K562 (cell line): Measurements from ENCODE around the gene PRDX6. TPM values are rescaled to one million over a fixed set of nuclear protein-coding genes. Genes with fewer than 3 reads are reported as not detected.
A peak's percentile ranks its signal among the peaks of the same experiment; 100 is the strongest.

ENCODE experiments used
- ATAC-seq: fragments of 200-7000 bp; cut with Tn5 transposase; 3 replicates; pipeline ENCODE4 v1.9.1; 2020; ENCODE audit warnings: moderate library complexity
- BruUV-seq: library from RNA; stranded (reverse); fragments of 400-500 nt; replicated peaks from 2 replicates; lab custom pipeline; 2021; lab: Mats Ljungman, UMichigan
- CTCF ChIA-PET: fragments of 300-600 bp; formaldehyde crosslinking; extraction: SDS; loops from one replicate; lab custom pipeline; 2021; ENCODE audit warnings: low intra/inter-chr PET ratio; lab: Yijun Ruan, JAX
- POLR2A ChIA-PET: fragments of 300-600, 350-650 bp; sonication (Branson Sonifier 250); formaldehyde crosslinking; extraction: SDS; loops from one replicate; lab custom pipeline; 2021; ENCODE audit warnings: antibody characterized with exemption, inconsistent platforms; lab: Yijun Ruan, JAX
- DNase-seq, 4 experiments: peaks; one replicate each; pipeline versions ENCODE4 v3.0.0 to v3.0.0-alpha.2; 2011 to 2018; ENCODE audit warnings: low spot score in 3 of 4, mixed read lengths in 3 of 4; ENCODE audit errors: extremely low read depth in 1 of 4
- FAIRE-seq: peaks from 2 replicates; lab custom pipeline; 2011; peaks lifted over from hg19 to GRCh38; lab: Jason Lieb, UNC
- H2AFZ ChIP-seq: 2 replicates; pipeline ENCODE4 v1.6.0; 2011; ENCODE audit warnings: low read depth, low read length, control low read depth, inconsistent platforms
- H3K27ac ChIP-seq: fragments of 200-600 bp; 3 replicates; pipeline ENCODE4 v1.8.0; 2011; ENCODE audit warnings: low read depth, mild to moderate bottlenecking, control low read depth, inconsistent platforms, low read length, moderate library complexity, mixed read lengths; ENCODE audit errors: extremely low read depth
- H3K27me3 ChIP-seq, 2 experiments: fragments of 300-600 bp in 1 of 2; 2 replicates in 1 of 2; 3 replicates in 1 of 2; pipeline versions ENCODE4 v1.6.0 to v1.8.0; 2011; ENCODE audit warnings: inconsistent platforms in 2 of 2, low read length in 2 of 2, mild to moderate bottlenecking in 1 of 2, mixed read lengths in 1 of 2, moderate library complexity in 1 of 2; ENCODE audit not compliant: control insufficient read depth in 2 of 2, insufficient read depth in 2 of 2
- H3K36me3 ChIP-seq: fragments of 300-600 bp; 3 replicates; pipeline ENCODE4 v1.8.0; 2011; ENCODE audit warnings: mild to moderate bottlenecking, low read length, inconsistent platforms; ENCODE audit not compliant: control insufficient read depth, insufficient read depth
- H3K4me1 ChIP-seq, 2 experiments: fragments of 200-600 bp in 1 of 2; replicated peaks in 1 of 2; 2 replicates in 1 of 2; 3 replicates in 1 of 2; pipeline versions ENCODE4 v1.5.1 to v1.8.0; 2011; ENCODE audit warnings: inconsistent platforms in 2 of 2, low read length in 2 of 2, mild to moderate bottlenecking in 1 of 2, mixed read lengths in 1 of 2, moderate library complexity in 1 of 2; ENCODE audit not compliant: control insufficient read depth in 2 of 2, insufficient read depth in 2 of 2
- H3K4me2 ChIP-seq: 2 replicates; pipeline ENCODE4 v1.6.1; 2011; ENCODE audit warnings: low read length, control low read depth, inconsistent platforms, mixed read lengths; ENCODE audit not compliant: insufficient read depth
- H3K4me3 ChIP-seq: fragments of 200-600 bp; sonication (generic), shearing (Covaris generic); 2 replicates; pipeline ENCODE4 v1.5.1; 2016; ENCODE audit warnings: control low read depth, inconsistent platforms
- H3K79me2 ChIP-seq: fragments of 200-600 bp; 3 replicates; pipeline ENCODE4 v1.8.0; 2011; ENCODE audit warnings: low read length, inconsistent platforms; ENCODE audit not compliant: control insufficient read depth, insufficient read depth
- H3K9ac ChIP-seq, 2 experiments: 2 replicates each; pipeline versions ENCODE4 v1.6.0 to v1.6.1; 2011; ENCODE audit warnings: low read depth in 2 of 2, low read length in 2 of 2, control low read depth in 1 of 2, inconsistent platforms in 1 of 2, mild to moderate bottlenecking in 1 of 2, mixed read lengths in 1 of 2; ENCODE audit not compliant: insufficient read depth in 1 of 2
- H3K9me1 ChIP-seq: one replicate; pipeline ENCODE4 v1.6.0; 2011; ENCODE audit warnings: inconsistent platforms, mild to moderate bottlenecking, low read length, moderate library complexity; ENCODE audit not compliant: control insufficient read depth, insufficient read depth
- H3K9me3 ChIP-seq: replicated peaks from 2 replicates; pipeline ENCODE4 v1.5.1; 2011; ENCODE audit warnings: low read depth, low read length, inconsistent platforms; ENCODE audit not compliant: control insufficient read depth, insufficient read depth
- H4K20me1 ChIP-seq: replicated peaks from 2 replicates; pipeline ENCODE4 v1.6.1; 2011; ENCODE audit warnings: low read length, inconsistent platforms, mixed read lengths; ENCODE audit not compliant: control insufficient read depth, insufficient read depth
- CCAR2 ChIP-seq: fragments of 200-400 bp; formaldehyde crosslinking; IDR thresholded peaks from 2 replicates; pipeline ENCODE4 v1.6.1; 2017; ENCODE audit warnings: mild to moderate bottlenecking, low read depth, low read length
- HNRNPK ChIP-seq: fragments of 200-400 bp; formaldehyde crosslinking; IDR thresholded peaks from one replicate; pipeline ENCODE4 v1.6.1; 2018; ENCODE audit warnings: mild to moderate bottlenecking, low read depth, low read length; ENCODE audit not compliant: poor library complexity, severe bottlenecking
- NKRF ChIP-seq: fragments of 450-650 bp; IDR thresholded peaks from 2 replicates; pipeline ENCODE4 v1.6.1; 2016; ENCODE audit warnings: borderline replicate concordance
- NR1H2 ChIP-seq: sonication (generic); formaldehyde crosslinking; IDR thresholded peaks from 2 replicates; pipeline ENCODE4 v1.4.0; 2020; ENCODE audit warnings: mild to moderate bottlenecking, missing genetic modification reagents
- RBM15 ChIP-seq: fragments of 200-400 bp; formaldehyde crosslinking; IDR thresholded peaks from 2 replicates; pipeline ENCODE4 v1.6.1; 2018; ENCODE audit warnings: mild to moderate bottlenecking, low read length, moderate library complexity; ENCODE audit not compliant: insufficient read depth
- SRF ChIP-seq, 2 experiments: fragments of 250-450, 450-650 bp in 1 of 2; sonication (Bioruptor Pico) in 1 of 2; sonication (generic) in 1 of 2; formaldehyde crosslinking; IDR thresholded peaks; 2 replicates each; pipeline versions ENCODE4 v1.5.0 to v1.5.1; 2020 to 2022; ENCODE audit warnings: mild to moderate bottlenecking in 1 of 2, missing genetic modification reagents in 1 of 2
- TGIF2 ChIP-seq: sonication (generic); formaldehyde crosslinking; IDR thresholded peaks from 2 replicates; pipeline ENCODE4 v1.8.1; 2022; ENCODE audit warnings: mild to moderate bottlenecking, missing genetic modification reagents, moderate library complexity
- THRAP3 ChIP-seq: fragments of 450-650 bp; IDR thresholded peaks from 2 replicates; pipeline ENCODE4 v1.6.1; 2016; ENCODE audit warnings: mild to moderate bottlenecking, inconsistent platforms, borderline replicate concordance
- WGBS: fragments of 100-300 bp; shearing (Covaris generic); methylation state at CpG from one replicate; pipeline ENCODE4 v1.1.6; 2016; ENCODE audit warnings: low coverage, mixed read lengths; ENCODE audit not compliant: insufficient coverage; ENCODE audit errors: missing lambda C conversion rate; 5-methylcytosine and 5-hydroxymethylcytosine counted together
- in situ Hi-C: fragments of 300-500 bp; cut with MboI; formaldehyde crosslinking; loops from 4 replicates; pipeline ENCODE4 v1.15.0; 2018; ENCODE audit warnings: inconsistent platforms, mixed read lengths
- intact Hi-C: fragments of 100-400 bp; cut with micrococcal nuclease; formaldehyde crosslinking; loops from 2 replicates; pipeline ENCODE4 v1.14.2; 2022
- polyA plus RNA-seq, 8 experiments: library from polyadenylated mRNA; depleted of rRNA in 4 of 8; stranded (reverse) in 5 of 8; unstranded in 3 of 8; fragments of >200 nt; fragmentation: Nextera tagmentation in 2 of 8; fragmentation: Illumina TruSeq in 1 of 8; extraction: Ambion mirVana in 2 of 8; extraction: Trizol in 1 of 8; gene quantifications; 2 replicates each; pipeline versions ENCODE4 v1.2.1 to v1.2.3, GENCODE V29; 2011 to 2014; ENCODE audit warnings: inconsistent platforms in 1 of 8, missing spikeins in 1 of 8
- total RNA-seq, 7 experiments: library from RNA; depleted of rRNA in 6 of 7; stranded (reverse); fragments of >200 nt in 6 of 7; fragmentation: Illumina TruSeq in 2 of 7; extraction: Trizol in 2 of 7; gene quantifications; 2 replicates each; pipeline versions ENCODE4 v1.2.1 to v1.2.3, GENCODE V29; 2011 to 2021; ENCODE audit warnings: low replicate concordance in 1 of 7
- TF ChIP-seq, protein P1 (sequence below), 2 experiments: IDR thresholded peaks in 1 of 2; conservative IDR thresholded peaks in 1 of 2; 2 replicates each; pipeline ENCODE4 v1.6.1; 2016; ENCODE audit warnings: low read depth in 2 of 2, mild to moderate bottlenecking in 1 of 2, missing compliant biosample characterization in 1 of 2, missing genetic modification characterization in 1 of 2, moderate library complexity in 1 of 2

Gene PRDX6
- total and polyA plus RNA-seq, 9 of the 15 experiments (the other 6 are each of a cell fraction or from before 2014, with no cell fraction given), result 277 to 1,082 (median 610) TPM

GRCh38 chr1:173436841-173437428 lies 40.2 kb upstream of the PRDX6 start (continued):
- TF ChIP-seq TGIF2 (CRISPR knock-in tag) (no peak), THRAP3 (no peak), NKRF (no peak), CCAR2 (no peak), HNRNPK (no peak), SRF (CRISPR knock-in tag; IDR thresholded peaks at IDR 0.05) (no peak), NR1H2 (CRISPR knock-in tag) (no peak)
- TF ChIP-seq, all 486 proteins: peak for 0

DNA sequence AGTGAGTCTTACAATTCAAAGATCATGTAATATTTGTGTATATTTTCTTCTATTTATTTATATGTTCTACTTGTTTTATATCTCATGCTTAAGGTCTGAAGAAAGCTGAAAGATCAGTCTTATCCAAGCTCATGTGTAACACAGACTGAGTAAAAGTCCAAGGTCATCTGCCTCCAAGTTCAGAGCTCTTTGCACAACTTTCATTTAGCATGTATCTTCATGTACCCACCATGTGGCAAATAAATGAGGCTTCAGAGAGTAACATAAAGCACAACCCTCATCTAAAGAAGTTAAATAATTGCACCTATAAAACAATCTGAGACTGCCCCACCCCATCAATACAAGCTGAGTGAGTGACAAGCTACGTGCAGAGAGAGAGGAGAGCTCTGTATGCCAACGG lies 38.5 kb upstream of the PRDX6 start:
- ATAC-seq (no peak), DNase-seq (no peak), FAIRE-seq (no peak)
- Histone ChIP-seq H3K4me3 (no peak overlapping the region), H3K4me1 (peaks cover 0 to 26% of the 10 kb centered on the region in 2 experiments; a peak in 4 of 5 replicates), H3K9me1 (no peaks in the 10 kb centered on the region), H3K36me3 (no peaks in the 10 kb centered on the region; the same call in 2 of the 3 replicates), H3K27me3 (no peaks in the 10 kb centered on the region), H3K9me3 (no peaks in the 10 kb centered on the region), H3K79me2 (no peaks in the 10 kb centered on the region), H3K4me2 (no peak overlapping the region), H3K9ac (no peak overlapping the region), H3K27ac (no peak overlapping the region), H4K20me1 (no peaks in the 10 kb centered on the region), H2AFZ (no peak overlapping the region)
- intact Hi-C loops (no loop called here), in situ Hi-C loops (loop anchor here (10.0 kb wide), 1 partner anchor 386 kb away; the partner anchor contains the start of genes CENPL and DARS2)
- TF ChIP-seq RBM15, result no peak
- TF ChIP-seq, protein P1, sequence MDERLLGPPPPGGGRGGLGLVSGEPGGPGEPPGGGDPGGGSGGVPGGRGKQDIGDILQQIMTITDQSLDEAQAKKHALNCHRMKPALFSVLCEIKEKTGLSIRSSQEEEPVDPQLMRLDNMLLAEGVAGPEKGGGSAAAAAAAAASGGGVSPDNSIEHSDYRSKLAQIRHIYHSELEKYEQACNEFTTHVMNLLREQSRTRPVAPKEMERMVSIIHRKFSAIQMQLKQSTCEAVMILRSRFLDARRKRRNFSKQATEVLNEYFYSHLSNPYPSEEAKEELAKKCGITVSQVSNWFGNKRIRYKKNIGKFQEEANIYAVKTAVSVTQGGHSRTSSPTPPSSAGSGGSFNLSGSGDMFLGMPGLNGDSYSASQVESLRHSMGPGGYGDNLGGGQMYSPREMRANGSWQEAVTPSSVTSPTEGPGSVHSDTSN (CRISPR knock-in tag; IDR thresholded peaks at IDR 0.05; ENCODE audit: low read depth), result no peak
- TF ChIP-seq, protein P1 (tag; conservative IDR thresholded peaks at IDR 0.05; ENCODE audit: low read depth), result 0 out of 2 replicates have a peak, but pooled peaks have one; percentile 15
- 35% methylated on average over 2 of the region's 2 CpGs for WGBS
- no TSS peak for BruUV-seq
- CTCF ChIA-PET, result no interaction called here
- POLR2A ChIA-PET, result interaction anchor here (0.6 to 1.8 kb wide), 5 partner anchors 13 to 429 kb away, joined by 3 to 7 read pairs (median 4); partner anchors contain the start of genes GAS5 and ZBTB37
